Lung microvascular endothelial cell (primary cell): ENCODE data around the gene HLA-F. TPM values are rescaled to one million over a fixed set of nuclear protein-coding genes. Genes with fewer than 3 reads are reported as not detected.

Experiments
- DNase-seq, 2 donors: peaks; one replicate each; pipeline versions ENCODE4 v3.0.0 to v3.0.0-alpha.2; 2010; ENCODE audit warnings: low read depth in 2 of 2
- total RNA-seq: library from RNA; depleted of rRNA; stranded (reverse); fragments of >200 nt; gene quantifications from 2 replicates; pipeline ENCODE4 v1.2.1, GENCODE V29; 2014

The HLA-F gene
- total RNA-seq, 1 donor from 2014 or later, result 10.5 TPM

DNA sequence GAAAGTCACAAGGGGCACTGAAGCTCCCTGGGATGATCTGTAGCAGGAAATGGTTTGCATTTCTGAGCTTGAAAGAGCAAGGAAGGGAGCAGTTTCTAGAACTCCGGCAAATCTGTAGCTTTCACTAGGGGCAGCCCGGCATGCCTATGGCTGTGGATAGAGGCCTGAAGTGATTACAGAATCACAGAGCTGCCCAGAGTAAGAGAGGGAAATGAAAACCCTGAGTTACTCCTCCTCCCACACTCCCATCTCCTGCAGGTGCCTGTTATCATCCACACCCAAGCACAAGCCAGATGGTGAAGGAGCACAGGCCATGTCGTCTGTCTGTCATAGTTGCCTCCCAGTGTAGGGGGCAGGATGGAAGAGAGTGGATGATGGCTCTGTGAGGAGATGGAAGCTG, 37.1 kb downstream of the HLA-F start:
- peak in 1 of 2 donors; percentile 16 for DNase-seq

DNA sequence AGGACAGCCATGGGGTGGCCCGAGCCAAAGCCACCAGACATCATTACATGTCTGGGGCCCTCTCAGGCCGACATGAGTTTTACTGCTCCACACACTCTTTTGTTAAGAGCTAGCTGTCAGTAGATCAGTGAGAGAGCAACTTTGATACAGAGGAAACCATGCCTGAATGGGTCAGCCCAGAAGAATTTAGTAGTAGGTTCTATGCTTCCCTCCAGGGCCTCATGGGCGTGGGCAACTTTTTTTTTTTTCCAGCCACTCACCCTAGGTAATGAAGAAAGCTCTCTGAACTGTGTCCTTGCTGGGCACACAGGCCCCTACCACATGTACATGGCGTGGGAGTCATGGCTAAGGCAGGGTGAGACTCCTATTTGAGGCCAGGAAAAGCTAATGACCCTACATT, 38.8 kb downstream of the HLA-F start:
- DNase-seq, result peak in 1 of 2 donors; percentile 14

DNA sequence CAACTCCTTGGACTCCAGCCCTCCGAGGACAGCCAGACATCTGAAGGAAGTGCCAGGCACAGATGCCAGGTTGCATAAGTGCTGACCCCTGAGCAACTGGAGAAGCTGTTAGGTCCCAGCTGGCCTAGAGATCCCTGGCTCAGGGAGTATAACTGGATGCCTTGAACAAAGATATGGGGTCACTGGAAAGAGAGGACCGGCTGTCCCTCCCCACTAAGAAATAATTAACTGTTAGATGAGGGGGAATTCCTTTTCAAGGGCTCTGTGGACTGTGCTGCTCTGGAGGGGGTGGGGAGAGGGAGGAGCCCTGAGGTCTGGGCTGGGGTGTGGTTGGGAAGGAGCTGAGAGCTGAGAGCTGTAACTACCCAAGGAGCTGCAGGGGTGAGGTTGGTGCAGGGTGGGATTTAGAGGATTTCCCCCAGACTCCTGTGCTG, 39.6 kb downstream of the HLA-F start:
- peak in 1 of 2 donors; percentile 14 for DNase-seq

DNA sequence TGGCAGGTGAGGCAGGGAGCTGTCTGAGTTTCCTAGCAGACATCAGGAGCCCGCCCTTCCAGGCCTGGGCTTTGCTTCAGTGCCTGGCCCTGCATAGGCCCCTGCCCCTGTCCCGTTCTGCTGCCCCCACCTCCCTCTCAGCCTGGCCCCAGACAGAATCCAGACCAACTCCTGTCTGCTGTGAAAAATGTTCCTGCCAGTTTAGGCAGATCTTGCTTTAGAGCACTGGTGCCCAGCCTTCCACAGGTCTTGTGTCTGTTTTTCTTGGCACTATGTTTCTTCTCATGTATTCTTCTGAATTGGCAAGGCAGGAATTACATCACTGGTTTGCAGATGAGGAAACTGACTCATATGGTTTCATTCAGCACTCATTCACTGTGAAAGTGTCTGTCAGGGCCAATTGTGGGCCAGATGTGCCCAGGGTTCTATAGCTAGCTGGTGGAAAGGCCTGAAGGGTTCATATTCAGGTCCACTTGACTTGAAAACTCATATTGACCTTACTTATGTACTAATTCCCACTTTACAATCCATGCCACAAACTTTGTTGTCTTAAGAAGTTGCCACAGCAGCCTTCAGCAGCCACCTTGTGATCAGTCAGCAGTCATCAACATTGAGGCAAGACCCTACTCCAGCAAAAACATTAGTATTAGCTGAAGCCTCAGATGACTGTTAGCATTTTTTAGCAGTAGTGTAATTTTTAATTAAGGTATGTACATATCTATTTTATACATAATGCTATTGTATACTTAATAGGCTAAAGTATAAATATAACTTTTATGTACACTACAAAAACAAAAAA, 40.5 kb downstream of the HLA-F start:
- DNase-seq, result peak; percentile 81 to 94

DNA sequence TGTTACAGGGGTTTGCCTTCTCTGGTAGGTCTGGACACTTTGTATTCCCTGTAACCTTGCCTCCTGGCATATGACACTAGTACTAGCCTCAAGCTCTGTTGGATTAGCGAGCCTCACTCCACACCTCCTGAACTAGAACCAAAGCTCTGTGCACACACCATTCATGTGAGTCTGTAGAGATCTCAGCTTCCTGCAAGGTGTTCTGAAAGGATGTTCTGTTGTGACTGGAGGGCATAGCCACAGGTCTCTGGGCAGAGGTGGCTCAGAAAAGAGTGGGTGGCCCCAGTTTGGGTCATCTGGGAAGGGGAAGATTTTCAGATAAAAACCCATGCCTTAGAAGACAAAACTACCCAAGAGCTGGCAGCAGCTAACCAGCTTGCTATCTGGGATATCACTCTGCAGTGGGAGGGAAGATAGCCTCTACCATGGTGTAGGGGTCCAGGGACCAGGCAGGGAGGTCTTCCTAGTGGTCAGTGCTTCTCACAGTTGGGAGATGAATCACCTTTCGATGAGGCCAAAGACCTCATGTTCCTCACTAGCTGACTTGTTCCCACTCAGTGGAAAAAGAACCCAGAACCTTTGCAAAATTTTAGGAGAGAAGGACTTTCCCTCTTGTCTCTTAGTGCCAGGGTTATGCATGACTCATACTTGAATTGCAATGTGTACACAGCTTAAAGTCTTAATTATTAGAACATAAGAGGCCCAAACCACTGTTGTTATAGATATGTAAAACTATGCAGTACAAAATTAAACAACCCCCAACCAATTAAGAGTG, 41.4 kb downstream of the HLA-F start:
- peak in 1 of 2 donors; percentile 20 for DNase-seq

DNA sequence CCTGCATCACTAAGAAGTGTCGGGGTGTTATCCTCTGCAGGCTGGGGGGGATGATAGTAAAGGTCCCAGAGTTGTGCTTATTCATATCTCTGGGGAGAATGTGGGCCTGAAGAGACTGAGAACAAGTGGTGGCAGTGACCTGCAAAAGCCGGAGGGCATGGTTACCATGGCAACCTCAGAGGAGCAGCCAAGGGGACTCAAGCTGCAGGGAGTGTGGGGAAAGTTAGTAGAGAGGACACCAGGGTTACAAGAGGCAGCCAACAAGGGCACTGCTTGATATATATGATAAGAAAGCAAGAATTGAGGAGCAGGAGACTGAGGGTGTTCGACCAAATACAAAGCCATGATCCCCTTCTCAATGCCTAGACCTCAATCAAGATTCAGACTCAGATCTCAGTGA, 46.1 kb downstream of the HLA-F start:
- no peak for DNase-seq

DNA sequence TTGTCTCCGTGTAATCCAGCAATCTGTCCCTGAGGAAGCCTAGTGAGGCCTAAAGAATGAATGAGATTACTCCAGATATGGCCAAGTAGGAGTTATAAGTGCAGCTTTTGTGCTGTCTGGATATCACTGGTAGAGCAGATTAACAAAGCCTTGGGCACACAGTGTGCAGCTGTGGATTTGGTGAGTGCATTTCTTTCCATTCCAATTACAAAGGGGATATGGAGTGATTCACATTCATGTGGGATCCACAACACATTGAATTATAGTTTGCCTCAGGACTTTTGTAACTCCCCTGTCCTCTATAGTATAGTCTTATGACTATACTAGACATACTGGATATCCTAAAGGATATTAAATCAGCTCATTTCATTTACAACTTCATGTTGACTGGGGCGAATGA, 47.1 kb downstream of the HLA-F start:
- no peak for DNase-seq

DNA sequence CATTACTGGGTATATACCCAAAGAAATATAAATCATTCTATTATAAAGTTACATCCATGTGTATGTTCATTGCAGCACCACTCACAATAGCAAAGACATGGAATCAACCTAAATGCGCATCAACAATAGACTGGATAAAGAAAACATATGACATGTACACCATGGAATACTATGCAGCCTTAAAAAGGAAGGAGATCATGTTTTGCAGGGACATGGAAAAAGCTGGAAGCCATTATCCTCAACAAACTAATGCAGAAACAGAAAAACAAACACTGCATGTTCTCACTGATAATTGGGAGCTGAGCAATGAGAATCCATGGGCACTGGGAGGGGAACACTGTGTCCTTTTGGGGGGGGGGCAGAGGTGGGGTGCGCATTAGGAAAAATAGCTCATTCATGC, 53.5 kb downstream of the HLA-F start:
- DNase-seq, result no peak

Other genes with a start within 250 kb of the HLA-F start
- gene MAS1L, start 235.5 kb upstream of the HLA-F start, total RNA-seq, result not detected in 2 replicates
- 29.2 and 39.0 TPM in 2 replicates for gene UBD, start 163.7 kb upstream of the HLA-F start, total RNA-seq
- not detected in 2 replicates for gene OR2H2, start 138.3 kb upstream of the HLA-F start, total RNA-seq
- gene GABBR1, start 90.3 kb upstream of the HLA-F start, total RNA-seq, result 1.7 and 4.0 TPM in 2 replicates
- not detected in 2 replicates for gene MOG, start 66.3 kb upstream of the HLA-F start, total RNA-seq
- gene ZFP57, start 42.3 kb upstream of the HLA-F start, total RNA-seq, result 1.4 TPM in 1 of 2 replicates, not detected in the other
- gene HLA-G, start 104.4 kb downstream of the HLA-F start, total RNA-seq, result not detected in 2 replicates
- 536 and 593 TPM in 2 replicates for gene HLA-A, start 219.1 kb downstream of the HLA-F start, total RNA-seq